GM06990 (cell line): ENCODE results near the gene UPB1.

Experiments
- DNase-seq: peaks from one replicate; pipeline ENCODE4 v3.0.0-alpha.2; 2011; ENCODE audit not compliant: insufficient read length; ENCODE audit errors: extremely low read depth
- H3K27me3 ChIP-seq: replicated peaks from 2 replicates; pipeline ENCODE4 v1.6.0; 2011; ENCODE audit warnings: low read length; ENCODE audit not compliant: control insufficient read depth, insufficient read depth
- H3K36me3 ChIP-seq: 2 replicates; pipeline ENCODE4 v1.5.1; 2011; ENCODE audit warnings: low read length; ENCODE audit not compliant: control insufficient read depth, insufficient read depth
- H3K4me3 ChIP-seq: replicated peaks from 2 replicates; pipeline ENCODE4 v1.5.1; 2011; ENCODE audit warnings: low read depth, mild to moderate bottlenecking, control low read depth, low read length
- TF ChIP-seq, protein P1 (sequence below): IDR thresholded peaks from 2 replicates; pipeline ENCODE4 v1.5.1; 2011; ENCODE audit warnings: low read length, control low read depth, mild to moderate bottlenecking, inconsistent platforms; ENCODE audit not compliant: insufficient read depth, poor library complexity, severe bottlenecking

UPB1 gene

DNA sequence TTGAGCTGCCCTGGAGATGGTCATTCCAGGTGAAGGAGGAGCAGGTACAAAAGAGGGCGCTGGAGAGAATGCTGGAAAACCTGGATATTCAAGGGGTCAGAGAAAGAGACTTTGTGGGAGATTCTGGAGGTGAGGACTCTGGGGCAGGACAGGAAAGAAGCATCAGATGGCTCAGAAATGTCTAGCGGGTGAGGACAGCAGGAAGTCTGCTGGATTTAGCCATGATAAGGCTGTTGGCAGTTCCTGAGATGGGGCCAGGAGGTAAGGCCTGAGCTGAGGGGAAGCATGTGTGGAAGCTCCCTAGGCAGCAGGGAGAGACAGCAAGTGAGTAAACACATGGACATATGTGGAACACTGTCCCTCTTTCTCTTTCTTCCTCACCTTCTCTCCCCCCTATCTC lies 1.5 kb downstream of the UPB1 start:
- no peak for DNase-seq
- TF ChIP-seq, protein P1, sequence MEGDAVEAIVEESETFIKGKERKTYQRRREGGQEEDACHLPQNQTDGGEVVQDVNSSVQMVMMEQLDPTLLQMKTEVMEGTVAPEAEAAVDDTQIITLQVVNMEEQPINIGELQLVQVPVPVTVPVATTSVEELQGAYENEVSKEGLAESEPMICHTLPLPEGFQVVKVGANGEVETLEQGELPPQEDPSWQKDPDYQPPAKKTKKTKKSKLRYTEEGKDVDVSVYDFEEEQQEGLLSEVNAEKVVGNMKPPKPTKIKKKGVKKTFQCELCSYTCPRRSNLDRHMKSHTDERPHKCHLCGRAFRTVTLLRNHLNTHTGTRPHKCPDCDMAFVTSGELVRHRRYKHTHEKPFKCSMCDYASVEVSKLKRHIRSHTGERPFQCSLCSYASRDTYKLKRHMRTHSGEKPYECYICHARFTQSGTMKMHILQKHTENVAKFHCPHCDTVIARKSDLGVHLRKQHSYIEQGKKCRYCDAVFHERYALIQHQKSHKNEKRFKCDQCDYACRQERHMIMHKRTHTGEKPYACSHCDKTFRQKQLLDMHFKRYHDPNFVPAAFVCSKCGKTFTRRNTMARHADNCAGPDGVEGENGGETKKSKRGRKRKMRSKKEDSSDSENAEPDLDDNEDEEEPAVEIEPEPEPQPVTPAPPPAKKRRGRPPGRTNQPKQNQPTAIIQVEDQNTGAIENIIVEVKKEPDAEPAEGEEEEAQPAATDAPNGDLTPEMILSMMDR: no peak

DNA sequence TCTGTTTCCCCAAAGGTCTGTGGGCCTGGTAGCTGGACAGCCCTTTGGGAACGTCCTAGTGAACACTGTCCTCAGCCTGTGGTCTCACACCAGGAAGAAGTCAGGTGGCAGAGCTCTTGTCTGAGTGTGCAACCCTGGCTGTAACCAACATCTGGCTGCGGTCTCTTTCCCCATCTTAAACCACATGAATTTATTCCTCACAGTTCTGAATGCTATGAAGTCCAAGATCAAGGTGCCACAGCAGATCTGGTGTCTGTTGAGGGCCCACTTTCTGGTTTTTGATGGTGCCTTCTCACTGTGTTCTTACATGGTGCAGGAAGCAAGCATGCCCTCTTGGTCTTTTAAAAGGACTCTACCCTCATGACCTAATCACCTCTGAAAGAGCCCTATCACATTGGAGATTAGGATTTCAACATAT lies 2.7 kb downstream of the UPB1 start:
- no peak for DNase-seq
- H3K36me3 ChIP-seq: no peaks in the 10 kb centered on the region
- no peak overlapping the region for H3K4me3 ChIP-seq
- TF ChIP-seq, protein P1: no peak
- H3K27me3 ChIP-seq: no peaks in the 10 kb centered on the region

More for the DNA sequence above, 1.5 kb downstream of the UPB1 start:
- H3K36me3 ChIP-seq: no peaks in the 10 kb centered on the region
- H3K4me3 ChIP-seq: no peak overlapping the region
- no peaks in the 10 kb centered on the region for H3K27me3 ChIP-seq

DNA sequence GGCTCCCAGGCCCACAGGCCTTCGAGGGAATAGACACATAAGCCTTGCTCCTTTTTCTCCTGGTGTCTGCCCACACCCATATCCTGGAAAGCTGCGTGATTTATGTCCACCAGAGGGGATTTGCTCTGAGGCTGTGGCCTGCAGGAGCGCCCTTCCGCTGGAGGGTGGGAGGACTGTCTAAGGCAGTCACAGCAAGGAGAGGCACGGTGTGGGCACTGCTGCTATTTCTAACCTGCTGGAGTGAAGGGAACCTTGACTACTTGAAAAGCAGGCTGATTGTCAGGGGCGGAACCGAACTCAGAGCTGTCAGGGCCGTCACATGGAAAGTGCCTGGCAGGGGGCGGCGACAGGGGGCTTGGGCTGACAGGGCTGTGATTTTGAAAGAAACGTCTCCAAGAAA lies 3.7 kb downstream of the UPB1 start:
- TF ChIP-seq, protein P1: no peak
- no peak for DNase-seq
- Histone ChIP-seq H3K4me3 (no peak overlapping the region), H3K36me3 (no peaks in the 10 kb centered on the region), H3K27me3 (no peaks in the 10 kb centered on the region)

DNA sequence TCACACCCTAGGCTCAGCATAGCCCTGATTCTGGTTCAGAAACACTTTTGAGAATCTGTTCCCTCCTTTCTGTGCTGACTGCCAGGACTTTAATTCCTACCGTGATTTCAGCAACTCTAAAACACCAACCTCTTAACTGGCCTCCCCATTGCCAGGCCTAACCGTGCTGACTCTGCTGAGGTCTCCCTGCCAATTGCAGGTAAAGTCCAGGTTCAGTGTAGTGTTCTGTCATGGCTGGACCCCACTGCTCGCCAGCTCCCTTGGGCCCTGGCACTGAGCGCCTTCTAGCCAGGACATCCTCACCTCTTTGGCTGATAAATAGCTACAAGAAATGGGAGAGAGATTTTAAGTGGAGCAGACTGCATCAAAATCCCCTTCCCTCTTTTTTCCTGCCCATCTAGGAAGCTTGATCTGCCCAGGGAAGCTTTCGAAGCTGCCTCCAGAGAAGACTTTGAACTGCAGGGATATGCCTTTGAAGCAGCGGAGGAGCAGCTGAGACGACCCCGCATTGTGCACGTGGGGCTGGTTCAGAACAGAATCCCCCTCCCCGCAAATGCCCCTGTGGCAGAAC lies 4.7 kb downstream of the UPB1 start:
- no peak for DNase-seq
- Histone ChIP-seq H3K27me3 (no peaks in the 10 kb centered on the region), H3K36me3 (no peaks in the 10 kb centered on the region), H3K4me3 (no peak overlapping the region)
- TF ChIP-seq, protein P1: no peak

DNA sequence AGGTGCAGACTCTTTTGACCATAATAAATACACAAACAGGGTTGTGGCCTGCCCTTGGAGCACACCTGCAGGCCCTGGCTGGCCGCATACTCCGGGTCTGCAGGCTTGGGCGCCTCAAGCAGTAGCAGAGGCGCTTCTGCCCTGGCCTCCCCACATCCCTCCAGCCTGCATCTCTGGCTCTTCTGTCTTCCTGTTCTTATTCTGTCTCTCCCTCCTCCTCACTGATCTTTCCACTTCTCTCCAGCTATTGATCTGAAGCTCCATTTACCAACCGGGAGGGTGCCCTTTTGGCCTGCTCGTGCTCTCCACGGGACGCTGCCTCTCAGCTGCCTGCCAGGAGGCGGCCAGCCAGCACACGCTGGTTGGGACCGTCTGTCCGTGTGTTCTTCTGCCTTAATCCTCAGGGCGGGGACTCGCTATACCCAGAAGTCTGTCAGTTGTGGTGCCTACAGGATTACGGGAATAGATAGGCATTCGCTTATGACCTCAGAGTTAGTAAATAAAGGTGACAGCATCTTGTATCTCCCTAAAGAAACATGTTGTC lies 5.2 kb downstream of the UPB1 start:
- TF ChIP-seq, protein P1: no peak

More for the DNA sequence above, 5.2 kb downstream of the UPB1 start:
- Histone ChIP-seq H3K27me3 (no peaks in the 10 kb centered on the region), H3K36me3 (no peaks in the 10 kb centered on the region), H3K4me3 (no peak overlapping the region)
- DNase-seq: no peak
